NAMALWA (cell line): ENCODE data around the gene METTL21C.

ENCODE experiments used
- DNase-seq: peaks from one replicate; pipeline ENCODE4 v3.0.0-alpha.2; 2015; ENCODE audit warnings: low spot score

METTL21C gene

GRCh38 chr13:102694937-102695336, at the start of gene METTL21C:
TSS of gene METTL21C (minus strand) at chr13:102695044. CDS start at chr13:102694498, 546 bp downstream.
- DNase-seq: no peak

GRCh38 chr13:102742506-102742905, 47.7 kb upstream of the METTL21C start:
- DNase-seq: no peak

GRCh38 chr13:102742101-102742500, 47.3 kb upstream of the METTL21C start:
- no peak for DNase-seq

- DNase-seq: no peak
Measured at GRCh38 chr13:102729560-102730270, 34.9 kb upstream of the METTL21C start.

- peak; percentile 45 for DNase-seq
Measured at GRCh38 chr13:102726430-102726829, 31.6 kb upstream of the METTL21C start.

GRCh38 chr13:102724923-102725322, 30.1 kb upstream of the METTL21C start:
- DNase-seq: peak; percentile 47

GRCh38 chr13:102721800-102722231, 27.0 kb upstream of the METTL21C start:
- DNase-seq: no peak

- DNase-seq: no peak
Measured at GRCh38 chr13:102718746-102719145, 23.9 kb upstream of the METTL21C start.

GRCh38 chr13:102715447-102715846, 20.6 kb upstream of the METTL21C start:
- DNase-seq: no peak

GRCh38 chr13:102710261-102710679, 15.4 kb upstream of the METTL21C start:
- no peak for DNase-seq

GRCh38 chr13:102709536-102709935, 14.7 kb upstream of the METTL21C start:
- no peak for DNase-seq

GRCh38 chr13:102708991-102709390, 14.1 kb upstream of the METTL21C start:
- no peak for DNase-seq

- DNase-seq: no peak
Measured at GRCh38 chr13:102708211-102708610, 13.4 kb upstream of the METTL21C start.

- no peak for DNase-seq
Measured at GRCh38 chr13:102707467-102707866, 12.6 kb upstream of the METTL21C start.

- no peak for DNase-seq
Measured at GRCh38 chr13:102704238-102705058, 9.6 kb upstream of the METTL21C start.

- DNase-seq: no peak
Measured at GRCh38 chr13:102703726-102704035, 8.8 kb upstream of the METTL21C start.

GRCh38 chr13:102702965-102703725, 8.3 kb upstream of the METTL21C start:
- no peak for DNase-seq

GRCh38 chr13:102701331-102701730, 6.5 kb upstream of the METTL21C start:
- no peak for DNase-seq

- DNase-seq: no peak
Measured at GRCh38 chr13:102700088-102701031, 5.5 kb upstream of the METTL21C start.

- DNase-seq: no peak
Measured at GRCh38 chr13:102699504-102699903, 4.7 kb upstream of the METTL21C start.

GRCh38 chr13:102698649-102698980, 3.8 kb upstream of the METTL21C start:
- no peak for DNase-seq
